ENCODE data around the gene GPSM3.

GRCh38 chr6:32174416-32174815 is 18.0 kb downstream of the GPSM3 start:
- TF ChIP-seq POLR2A (IDR thresholded peaks at IDR 0.05) (no peak), CTCF (IDR thresholded peaks at IDR 0.05) (no peak)
